GM12892 (cell line): ENCODE measurements around the gene TNRC6C.
A peak's percentile ranks its signal among the peaks of the same experiment; 100 is the strongest.
"Not testable (repeated sequence)": the region's sequence is repeated elsewhere in the genome, so short reads cannot be mapped to it uniquely, and the experiment has no call there.

Source experiments
- DNase-seq: peaks from one replicate; pipeline ENCODE4 v3.0.0; 2011; ENCODE audit not compliant: insufficient read length
- FAIRE-seq: peaks from 2 replicates; lab custom pipeline; 2011; peaks lifted over from hg19 to GRCh38; lab: Jason Lieb, UNC
- POLR2A ChIP-seq: IDR thresholded peaks from 2 replicates; pipeline ENCODE4 v1.6.1; 2011; ENCODE audit warnings: low read depth, low read length, control low read depth
- POLR2AphosphoS5 ChIP-seq: IDR thresholded peaks from 2 replicates; pipeline ENCODE4 v1.6.1; 2011; ENCODE audit warnings: low read depth, low read length, control low read depth
- TAF1 ChIP-seq: IDR thresholded peaks from 2 replicates; pipeline ENCODE4 v1.6.1; 2011; ENCODE audit warnings: low read depth, mild to moderate bottlenecking, control low read depth, low read length, borderline replicate concordance

TNRC6C gene

DNA sequence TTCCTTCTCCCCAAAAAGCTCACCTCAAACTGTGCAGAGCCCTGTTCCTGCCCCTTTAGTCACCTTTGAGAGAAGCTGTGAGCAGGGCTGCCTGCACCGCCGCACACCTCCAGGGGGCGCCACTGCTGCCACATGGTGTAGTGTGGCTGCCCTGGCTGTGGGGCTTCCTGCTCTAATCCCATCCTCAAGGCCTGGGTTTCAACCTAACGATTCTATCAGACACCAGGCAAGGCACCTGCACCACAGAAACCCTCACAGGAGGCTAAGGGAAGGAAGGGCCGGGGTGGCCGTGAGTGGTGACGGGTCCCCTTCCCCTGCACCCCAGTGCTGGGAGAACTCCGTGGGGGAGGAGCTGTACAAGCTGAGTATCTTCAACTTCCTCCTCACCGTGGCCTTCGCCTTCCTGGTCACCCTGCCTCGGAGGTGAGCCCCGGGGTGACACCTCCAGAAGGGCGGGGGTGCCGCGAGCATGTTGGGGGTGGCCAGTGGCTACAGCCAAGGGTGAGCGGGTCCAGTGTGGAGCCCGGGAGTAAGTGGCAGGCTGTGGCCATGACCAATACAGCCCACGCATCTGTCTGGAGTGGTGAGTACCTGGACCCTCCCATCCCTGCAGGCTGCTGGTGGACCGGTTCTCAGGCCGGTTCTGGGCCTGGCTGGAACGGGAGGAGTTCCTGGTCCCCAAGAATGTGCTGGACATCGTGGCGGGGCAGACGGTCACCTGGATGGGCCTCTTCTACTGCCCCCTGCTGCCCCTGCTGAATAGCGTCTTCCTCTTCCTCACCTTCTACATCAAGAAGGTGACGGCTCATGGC is 179.1 kb downstream of the TNRC6C start:
- peak; percentile 9 for FAIRE-seq
- no peak for DNase-seq
- TF ChIP-seq POLR2AphosphoS5, result no peak
- no peak; the same call in 1 of the 2 replicates for TF ChIP-seq POLR2A
- no peak for TF ChIP-seq TAF1

DNA sequence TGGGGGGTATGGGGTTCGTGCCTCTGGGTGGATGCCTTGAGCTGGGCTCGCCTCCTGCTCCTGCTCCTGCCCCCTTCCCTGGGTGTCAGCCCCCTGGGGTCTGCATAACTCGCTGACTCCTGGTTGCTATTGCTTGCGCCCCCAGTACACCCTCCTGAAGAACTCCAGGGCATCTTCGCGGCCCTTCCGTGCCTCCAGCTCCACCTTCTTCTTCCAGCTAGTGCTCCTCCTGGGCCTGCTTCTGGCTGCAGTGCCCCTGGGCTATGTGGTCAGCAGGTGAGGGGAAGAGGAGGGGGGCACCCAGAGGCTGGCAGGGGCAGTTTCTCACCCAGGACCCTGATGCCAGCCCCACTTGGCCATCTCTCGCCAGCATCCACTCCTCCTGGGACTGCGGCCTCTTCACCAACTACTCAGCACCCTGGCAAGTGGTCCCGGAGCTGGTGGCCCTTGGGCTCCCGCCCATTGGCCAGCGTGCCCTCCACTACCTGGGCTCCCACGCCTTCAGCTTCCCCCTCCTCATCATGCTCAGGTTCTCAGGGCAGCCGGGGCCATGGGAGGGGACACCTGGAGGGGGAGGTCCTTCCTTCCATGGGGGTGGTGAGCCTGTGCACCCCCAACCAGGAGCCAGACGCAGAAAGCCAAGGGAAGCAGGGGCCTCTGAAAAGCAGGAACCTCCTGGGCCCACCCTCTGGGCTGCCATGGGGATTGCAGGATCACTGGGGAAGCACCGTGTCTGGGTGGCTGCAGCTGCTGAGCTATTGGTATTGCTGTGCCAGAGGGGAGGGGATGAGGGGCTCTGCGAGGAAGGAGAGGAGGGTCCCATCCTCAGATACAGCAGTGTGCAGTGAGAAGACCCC is 179.9 kb downstream of the TNRC6C start:
- FAIRE-seq (no peak), DNase-seq (no peak)
- TF ChIP-seq POLR2A (no peak), TAF1 (no peak), POLR2AphosphoS5 (no peak)

DNA sequence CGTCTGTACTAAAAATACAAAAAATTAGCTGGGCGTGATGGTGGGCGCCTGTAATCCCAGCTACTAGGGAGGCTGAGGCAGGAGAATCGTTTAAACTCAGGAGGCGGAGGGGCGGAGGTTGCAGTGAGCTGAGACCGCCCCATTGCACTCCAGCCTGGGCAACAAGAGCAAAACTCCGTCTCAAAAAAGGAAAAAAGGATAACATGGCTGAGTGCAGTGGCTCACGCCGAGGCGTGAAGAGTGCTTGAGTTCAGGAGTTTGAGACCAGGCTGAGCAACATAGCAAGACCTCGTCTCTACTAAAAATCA is 181.3 kb downstream of the TNRC6C start:
- FAIRE-seq, DNase-seq: not testable (repeated sequence)

DNA sequence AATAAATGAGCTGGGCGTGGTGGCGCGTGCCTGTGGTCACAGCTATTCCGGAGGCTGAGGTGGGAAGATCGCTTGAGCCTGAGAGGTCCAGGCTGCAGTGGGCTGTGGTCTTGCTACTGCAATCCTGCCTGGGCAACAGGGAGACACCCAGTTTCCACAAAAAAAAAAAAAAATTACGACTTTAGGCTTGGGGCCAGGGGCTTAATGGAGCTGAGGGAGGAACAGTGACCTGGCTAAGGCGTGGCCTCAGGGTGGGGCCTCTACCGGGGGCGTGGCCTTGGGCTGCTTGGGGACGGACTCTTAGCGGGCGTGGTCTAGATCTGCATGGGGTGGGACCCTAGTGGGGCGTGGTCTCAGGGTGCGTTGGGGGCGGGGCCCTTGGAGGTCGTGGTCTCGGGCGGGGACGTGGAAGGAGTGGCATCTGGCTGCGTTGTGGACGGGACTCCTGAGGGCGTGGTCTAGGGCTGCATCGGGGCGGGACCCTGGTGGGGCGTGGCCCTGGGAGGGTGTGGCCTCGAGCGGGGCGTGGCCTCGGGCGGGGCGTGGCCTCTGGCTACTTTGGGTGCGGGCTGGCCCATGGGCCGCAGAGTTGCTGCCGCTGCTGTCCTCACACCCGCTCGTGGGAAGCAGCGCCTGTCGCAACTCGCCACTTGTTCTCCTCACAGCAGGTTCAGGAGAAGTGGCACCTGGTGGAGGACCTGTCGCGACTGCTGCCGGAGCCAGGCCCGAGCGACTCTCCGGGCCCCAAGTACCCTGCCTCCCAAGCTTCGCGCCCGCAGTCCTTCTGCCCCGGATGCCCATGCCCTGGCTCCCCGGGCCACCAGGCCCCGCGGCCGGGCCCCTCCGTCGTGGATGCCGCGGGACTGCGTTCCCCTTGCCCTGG is 181.9 kb downstream of the TNRC6C start:
- FAIRE-seq (peak; percentile 97), DNase-seq (peak; percentile 87)
- no peak for TF ChIP-seq TAF1
- peak; percentile 59; the same call in 1 of the 2 replicates for TF ChIP-seq POLR2A
- peak; percentile 56 for TF ChIP-seq POLR2AphosphoS5

DNA sequence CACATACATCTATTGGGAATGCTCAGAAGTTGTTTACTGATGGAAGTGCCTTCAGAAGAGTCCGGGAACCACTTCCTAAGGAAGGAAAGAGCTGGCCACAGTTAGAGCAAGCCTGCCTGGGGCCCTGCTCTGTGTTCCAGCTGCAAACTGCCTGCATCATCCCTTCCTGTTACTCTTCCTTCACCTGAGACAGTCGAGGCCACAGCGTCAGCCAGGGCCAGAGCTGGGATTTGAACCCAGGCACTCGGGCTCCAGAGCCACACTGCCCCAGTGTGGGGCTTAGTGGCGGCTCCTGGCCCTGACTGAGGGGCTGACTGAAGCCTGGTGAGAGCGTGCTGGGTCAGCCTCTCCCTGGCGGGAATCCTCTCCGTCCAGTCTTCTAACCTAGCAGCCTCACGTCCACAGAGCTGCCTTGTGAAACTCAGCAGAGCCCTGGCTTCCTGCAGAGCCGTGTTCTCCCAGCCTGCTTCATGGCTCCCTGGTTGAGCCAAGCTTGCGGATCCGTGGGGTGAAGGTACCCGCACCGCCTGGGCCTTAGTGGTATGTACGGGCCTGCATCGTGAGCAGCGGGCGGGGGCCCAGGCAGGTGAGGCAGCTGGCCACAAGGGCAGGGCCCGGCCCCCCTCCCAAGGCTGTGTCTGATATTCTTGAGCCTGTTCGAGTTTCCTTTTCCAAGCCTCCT is 183.1 kb downstream of the TNRC6C start:
- no peak for DNase-seq
- no peak for FAIRE-seq
- TF ChIP-seq TAF1, result no peak
- TF ChIP-seq POLR2AphosphoS5, result no peak
- no peak for TF ChIP-seq POLR2A

DNA sequence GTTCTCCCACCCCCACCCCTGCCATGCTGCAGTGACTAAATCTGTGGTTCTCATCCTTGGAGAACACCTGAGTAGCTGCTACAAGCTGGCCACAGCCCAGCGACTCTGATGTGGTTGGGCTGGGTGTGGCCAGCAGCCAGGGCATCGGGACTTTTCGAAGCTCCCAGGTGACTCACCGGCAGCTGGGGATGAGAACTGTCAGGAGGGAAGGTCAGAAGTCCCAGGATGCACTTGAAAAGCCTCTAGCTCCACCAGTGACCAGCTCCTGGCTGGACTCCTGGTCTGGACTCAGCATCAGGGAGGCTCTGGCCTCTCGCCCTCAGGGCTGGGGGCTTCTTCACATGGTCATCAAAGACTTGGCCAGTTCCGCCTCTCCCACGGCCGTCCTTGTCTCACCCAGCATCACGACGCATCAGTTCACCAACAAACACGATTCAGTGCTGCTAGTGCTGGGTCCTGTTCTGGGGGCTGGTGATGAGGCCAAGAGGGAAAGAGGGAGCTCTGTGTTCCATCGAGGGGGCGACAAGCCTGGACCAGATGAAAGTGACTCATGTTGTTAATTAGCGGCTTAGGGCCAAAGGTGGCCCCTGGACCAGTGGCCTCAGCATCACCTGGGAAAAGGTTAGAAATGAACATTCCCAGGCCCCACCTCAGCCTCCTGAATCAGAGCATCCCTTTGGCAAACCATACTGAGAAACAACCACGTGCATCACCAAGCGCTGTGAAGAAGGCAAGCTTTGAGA is 183.8 kb downstream of the TNRC6C start:
- FAIRE-seq (no peak), DNase-seq (no peak)
- TF ChIP-seq POLR2A (no peak), POLR2AphosphoS5 (no peak), TAF1 (no peak)

DNA sequence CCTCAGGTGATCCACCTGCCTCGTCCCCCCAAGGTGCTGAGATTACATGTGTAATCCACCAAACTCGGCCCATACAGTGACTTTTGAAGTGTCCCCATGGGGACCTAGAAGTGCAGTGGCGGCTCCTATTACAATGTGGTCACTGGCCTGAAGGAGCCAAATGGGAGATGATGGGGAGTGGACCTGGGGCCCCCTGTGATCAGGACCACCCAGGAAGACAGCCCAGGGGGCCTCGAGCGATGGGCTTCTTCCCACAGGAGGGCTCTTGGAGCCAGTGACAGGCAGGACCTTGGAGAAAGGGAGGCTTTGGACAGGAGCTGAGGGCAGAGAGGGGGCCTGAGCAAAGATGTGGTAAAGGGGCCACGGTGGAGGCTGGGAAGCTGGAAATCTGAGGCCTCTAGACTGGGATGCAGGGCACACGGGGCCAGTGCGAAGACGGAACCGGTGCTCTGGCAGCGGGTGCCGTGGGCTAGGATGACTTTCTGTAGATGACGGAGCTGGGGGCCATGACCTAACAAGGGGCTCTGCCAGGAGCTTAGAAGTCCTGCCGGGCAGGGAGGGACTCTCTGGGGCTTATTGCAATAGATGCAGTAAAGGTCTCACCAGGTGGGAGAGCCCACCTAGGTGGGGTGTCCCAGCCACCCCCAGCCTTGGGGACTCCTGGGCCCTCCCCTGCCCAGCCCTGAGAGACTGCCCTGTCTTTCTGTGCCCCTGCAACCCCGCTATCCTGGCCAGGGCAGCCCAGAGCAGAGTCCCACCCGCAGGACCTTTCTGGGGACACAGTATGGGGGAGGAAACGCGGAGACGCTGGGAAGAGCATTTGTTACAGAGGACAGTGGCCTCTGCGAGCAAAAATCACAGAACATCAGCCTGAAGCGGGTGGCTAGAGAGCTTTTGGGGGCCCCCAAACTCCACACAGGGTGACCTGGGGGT is 185.0 kb downstream of the TNRC6C start:
- TF ChIP-seq POLR2A, result no peak
- no peak for TF ChIP-seq POLR2AphosphoS5
- TF ChIP-seq TAF1, result no peak
- FAIRE-seq, result no peak
- DNase-seq, result no peak

DNA sequence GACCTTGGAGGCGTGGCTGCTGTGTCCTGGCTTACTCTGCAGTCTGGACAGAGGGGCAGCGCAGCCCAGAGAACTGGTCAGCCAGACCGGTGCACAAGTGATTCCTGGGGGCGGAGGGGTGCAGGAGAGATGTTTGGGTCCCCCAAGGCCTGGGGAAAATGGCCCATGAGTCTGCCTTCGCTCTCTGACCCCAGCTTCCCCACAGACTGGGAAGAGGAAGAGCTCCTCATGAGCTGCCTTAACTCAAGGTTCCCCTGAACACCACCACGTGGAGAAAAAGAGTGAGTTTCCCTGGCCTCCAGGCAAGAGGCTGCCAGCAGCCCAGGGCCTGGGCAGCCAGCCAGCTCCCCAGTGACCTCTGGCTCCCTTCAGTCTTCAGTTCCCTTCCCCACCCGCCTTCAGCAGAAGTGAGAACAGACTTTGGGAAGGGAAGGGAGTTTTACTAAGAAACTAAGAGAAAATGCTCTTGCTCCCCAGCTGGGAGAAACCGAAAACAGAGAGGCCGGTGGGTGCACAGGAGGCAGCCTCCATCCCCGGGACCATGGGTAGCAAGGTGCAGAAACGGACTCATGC is 185.7 kb downstream of the TNRC6C start:
- no peak for TF ChIP-seq POLR2A
- TF ChIP-seq TAF1, result no peak
- TF ChIP-seq POLR2AphosphoS5, result no peak
- DNase-seq, result no peak
- FAIRE-seq, result no peak

DNA sequence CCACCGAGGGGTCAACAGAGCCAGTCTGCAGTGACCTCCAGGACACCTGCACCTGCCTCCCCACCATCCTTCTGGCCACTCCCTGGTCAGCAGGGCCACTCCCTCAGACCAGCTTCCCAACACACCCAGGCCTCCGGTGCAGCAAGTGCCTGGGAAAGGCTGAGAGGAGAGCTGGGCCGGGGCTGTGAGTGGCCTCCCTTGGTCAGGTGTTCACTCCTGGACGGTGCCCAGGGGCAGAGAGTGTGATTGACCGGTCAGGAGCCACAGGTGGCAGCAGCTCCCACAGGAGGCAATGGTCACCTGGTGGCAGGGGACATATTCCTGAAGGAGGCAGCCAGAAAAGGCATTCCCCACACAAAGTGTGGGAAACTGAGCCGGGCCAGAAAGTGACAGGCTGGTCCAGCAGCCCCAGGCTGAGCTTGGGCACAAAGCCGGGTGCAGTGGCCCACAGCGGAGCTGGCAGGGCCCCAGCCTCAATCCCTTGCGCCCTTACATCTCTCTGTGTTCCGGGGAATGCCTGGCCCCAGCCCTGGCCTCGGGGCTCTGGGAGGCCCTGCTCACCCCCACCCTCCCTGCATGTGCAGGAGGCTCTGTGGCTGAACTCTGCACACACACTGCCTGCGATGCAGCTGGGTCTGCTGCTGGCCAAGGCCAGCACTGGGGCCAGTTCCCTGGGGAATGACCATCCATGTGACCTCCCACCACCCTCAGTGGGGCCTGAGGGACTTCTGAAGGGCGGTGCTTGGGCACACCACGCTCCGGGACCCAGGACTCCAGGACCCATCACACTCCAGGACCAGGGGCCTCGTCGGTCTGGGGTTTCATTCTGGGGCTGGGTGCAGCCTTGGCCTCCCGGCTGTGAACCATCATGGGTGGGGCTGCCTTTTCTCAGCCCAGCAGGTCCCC is 186.5 kb downstream of the TNRC6C start:
- FAIRE-seq, result no peak
- TF ChIP-seq POLR2AphosphoS5, result no peak
- TF ChIP-seq POLR2A, result no peak
- no peak for TF ChIP-seq TAF1
- no peak for DNase-seq
